Measurements from ENCODE around the gene PHLDA3.

PHLDA3 gene

DNA sequence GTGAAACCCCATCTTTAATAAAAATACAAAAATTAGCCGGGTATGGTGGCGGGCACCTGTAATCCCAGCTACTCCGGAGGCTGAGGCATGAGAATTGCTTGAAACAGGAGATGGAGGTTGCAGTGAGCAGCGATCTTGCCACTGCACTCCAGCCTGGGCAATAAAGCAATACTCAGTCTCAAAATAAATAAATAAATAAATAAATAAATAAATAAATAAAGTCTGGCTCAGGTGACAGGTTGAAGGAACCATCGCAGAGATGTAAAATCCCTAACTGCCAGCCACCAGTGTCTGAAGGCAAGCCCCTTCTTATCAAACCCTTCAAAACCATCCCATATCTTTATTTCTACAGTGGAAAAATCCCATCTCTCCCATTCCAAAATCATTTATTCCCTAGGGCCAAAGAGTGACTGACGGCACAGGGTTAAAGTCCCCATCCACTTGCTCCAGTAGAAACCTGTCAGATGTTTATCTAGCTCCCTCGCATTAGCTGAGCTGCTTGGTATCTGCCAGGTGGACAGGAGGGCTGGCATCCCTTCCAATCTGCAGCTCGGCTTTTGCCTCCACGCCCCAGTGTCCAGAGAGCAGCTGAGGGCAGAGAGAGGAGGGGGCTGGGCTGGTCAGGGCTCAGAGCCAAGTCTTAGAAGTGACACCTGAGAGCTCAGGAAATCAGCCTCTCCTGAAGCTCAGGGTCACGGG is 33.0 kb upstream of the PHLDA3 start:
- H3K4me1 ChIP-seq: peaks cover 3% of the 10 kb centered on the region; the same call in 1 of the 2 replicates
- no peak for DNase-seq

DNA sequence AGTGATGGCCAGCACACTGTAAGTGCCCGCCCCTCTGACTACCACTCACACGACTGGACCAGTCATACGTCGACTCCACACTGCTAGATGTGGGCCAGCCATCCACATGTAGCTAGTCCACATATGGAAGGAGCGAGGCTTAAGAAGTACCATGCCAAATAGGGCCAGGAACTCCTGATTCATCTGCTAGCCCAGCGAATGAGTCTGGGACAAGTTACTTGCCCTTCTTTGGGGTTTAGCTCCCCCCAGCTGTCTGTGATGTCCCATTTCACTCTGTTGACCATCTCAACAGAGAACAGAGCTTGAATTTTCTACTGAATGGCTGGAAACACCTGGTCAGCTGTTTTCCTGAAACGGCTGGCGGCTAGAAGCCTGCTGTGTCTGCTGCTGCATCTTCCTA is 32.2 kb upstream of the PHLDA3 start:
- H3K36me3 ChIP-seq: no peaks in the 10 kb centered on the region
- no peak overlapping the region for H3K4me3 ChIP-seq (ENCODE audit: low read depth, low read length)
- no peaks in the 10 kb centered on the region for H3K9me3 ChIP-seq
- H3K27me3 ChIP-seq: no peaks in the 10 kb centered on the region
- no peak for DNase-seq
- H3K4me1 ChIP-seq: peaks cover 9% of the 10 kb centered on the region
- TF ChIP-seq, protein P1, sequence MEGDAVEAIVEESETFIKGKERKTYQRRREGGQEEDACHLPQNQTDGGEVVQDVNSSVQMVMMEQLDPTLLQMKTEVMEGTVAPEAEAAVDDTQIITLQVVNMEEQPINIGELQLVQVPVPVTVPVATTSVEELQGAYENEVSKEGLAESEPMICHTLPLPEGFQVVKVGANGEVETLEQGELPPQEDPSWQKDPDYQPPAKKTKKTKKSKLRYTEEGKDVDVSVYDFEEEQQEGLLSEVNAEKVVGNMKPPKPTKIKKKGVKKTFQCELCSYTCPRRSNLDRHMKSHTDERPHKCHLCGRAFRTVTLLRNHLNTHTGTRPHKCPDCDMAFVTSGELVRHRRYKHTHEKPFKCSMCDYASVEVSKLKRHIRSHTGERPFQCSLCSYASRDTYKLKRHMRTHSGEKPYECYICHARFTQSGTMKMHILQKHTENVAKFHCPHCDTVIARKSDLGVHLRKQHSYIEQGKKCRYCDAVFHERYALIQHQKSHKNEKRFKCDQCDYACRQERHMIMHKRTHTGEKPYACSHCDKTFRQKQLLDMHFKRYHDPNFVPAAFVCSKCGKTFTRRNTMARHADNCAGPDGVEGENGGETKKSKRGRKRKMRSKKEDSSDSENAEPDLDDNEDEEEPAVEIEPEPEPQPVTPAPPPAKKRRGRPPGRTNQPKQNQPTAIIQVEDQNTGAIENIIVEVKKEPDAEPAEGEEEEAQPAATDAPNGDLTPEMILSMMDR (IDR thresholded peaks at IDR 0.05; ENCODE audit: low read depth, low read length): no peak

More for the DNA sequence above, 33.0 kb upstream of the PHLDA3 start:
- Histone ChIP-seq H3K36me3 (no peaks in the 10 kb centered on the region), H3K27me3 (no peaks in the 10 kb centered on the region), H3K4me3 (ENCODE audit: low read depth, low read length) (no peak overlapping the region), H3K9me3 (no peaks in the 10 kb centered on the region)
- TF ChIP-seq, protein P1 (IDR thresholded peaks at IDR 0.05; ENCODE audit: low read depth, low read length): no peak

DNA sequence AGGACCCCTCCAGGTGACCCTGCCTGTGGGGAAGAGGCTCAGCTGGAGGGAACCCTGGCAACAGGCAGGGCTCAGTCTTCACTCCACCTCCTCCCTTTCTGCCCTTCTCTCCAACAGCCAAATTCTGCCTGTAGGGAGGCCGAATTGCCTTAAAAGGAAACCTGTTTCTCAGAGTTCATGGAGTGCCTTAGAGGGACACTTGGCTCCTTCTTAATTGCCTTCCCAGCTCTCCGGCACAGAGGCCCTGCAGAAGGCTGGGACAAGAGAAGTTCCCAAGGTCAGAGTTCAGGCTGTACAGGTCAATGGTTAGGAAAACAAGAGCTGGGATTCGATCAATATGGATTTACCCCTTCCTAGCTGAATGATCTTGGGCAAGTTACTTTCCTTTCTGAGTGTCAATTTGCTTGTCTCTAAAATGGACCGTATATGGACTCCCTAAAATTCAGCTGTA is 31.7 kb upstream of the PHLDA3 start:
- no peak overlapping the region for H3K4me3 ChIP-seq (ENCODE audit: low read depth, low read length)
- H3K27me3 ChIP-seq: no peaks in the 10 kb centered on the region
- H3K9me3 ChIP-seq: no peaks in the 10 kb centered on the region
- H3K4me1 ChIP-seq: peaks cover 14% of the 10 kb centered on the region
- TF ChIP-seq, protein P1 (IDR thresholded peaks at IDR 0.05; ENCODE audit: low read depth, low read length): no peak
- DNase-seq: no peak
- H3K36me3 ChIP-seq: no peaks in the 10 kb centered on the region

DNA sequence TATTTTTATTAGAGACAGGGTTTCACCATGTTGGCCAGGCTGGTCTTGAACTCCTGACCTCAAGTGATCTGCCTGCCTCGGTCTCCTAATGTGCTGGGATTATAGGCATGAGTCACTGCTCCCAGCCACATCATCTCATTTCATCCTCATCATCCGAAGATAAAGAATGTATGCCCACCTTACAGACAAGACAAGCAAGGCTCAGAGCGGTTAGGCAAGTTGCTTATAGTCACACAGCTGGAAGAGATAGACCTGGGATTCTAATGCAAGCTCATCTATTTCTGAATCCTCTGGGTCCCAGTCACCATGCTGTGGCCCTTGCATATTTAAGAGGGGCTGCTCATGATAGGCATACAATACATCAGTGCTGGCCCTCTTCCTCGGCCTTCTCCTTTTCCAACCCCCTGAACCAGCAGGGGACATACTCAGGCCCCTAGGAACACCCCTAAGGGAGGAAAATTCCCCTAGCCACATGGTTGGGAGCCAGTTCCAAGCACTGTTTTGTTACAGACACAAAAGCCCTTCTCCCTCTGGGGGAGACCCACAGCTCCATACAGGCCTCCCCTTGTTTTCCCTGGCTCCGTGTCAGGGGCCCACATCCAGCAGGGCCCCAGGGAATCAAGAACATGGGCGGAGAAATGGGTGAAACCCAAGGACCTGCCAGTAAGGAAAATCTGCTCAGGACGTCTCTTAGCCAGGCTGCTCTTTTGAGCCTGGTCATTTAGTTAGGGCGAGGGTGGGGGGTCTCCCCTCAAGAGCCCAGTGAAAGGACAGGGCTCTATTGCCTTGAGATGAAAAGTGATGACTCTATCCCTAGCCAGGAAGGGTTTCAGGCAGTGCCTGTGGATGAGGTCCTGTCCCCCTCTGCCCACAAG is 31.0 kb upstream of the PHLDA3 start:
- Histone ChIP-seq H3K4me3 (ENCODE audit: low read depth, low read length) (no peak overlapping the region), H3K36me3 (no peaks in the 10 kb centered on the region), H3K9me3 (no peaks in the 10 kb centered on the region), H3K4me1 (peaks cover 18% of the 10 kb centered on the region), H3K27me3 (no peaks in the 10 kb centered on the region)
- no peak for DNase-seq
- TF ChIP-seq, protein P1 (IDR thresholded peaks at IDR 0.05; ENCODE audit: low read depth, low read length): no peak

DNA sequence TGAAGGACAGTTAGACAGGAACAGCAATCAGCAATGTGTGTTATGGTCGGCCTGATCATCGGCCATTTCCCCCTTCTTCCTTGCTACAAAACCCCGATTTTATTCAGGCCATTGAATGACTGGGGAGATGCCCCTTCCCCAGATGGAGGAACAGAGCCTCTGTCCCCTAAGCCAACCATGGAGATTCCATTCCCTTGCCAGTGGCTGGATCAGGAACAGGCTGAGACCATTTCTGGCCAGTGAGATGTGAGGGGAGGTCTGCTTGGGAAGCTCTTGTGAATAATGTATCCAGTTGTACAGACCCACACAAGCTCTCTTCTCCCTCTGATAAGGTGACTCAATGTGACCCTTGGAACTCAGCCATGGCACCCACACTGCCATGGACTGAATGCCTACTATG is 30.2 kb upstream of the PHLDA3 start:
- no peaks in the 10 kb centered on the region for H3K27me3 ChIP-seq
- TF ChIP-seq, protein P1 (IDR thresholded peaks at IDR 0.05; ENCODE audit: low read depth, low read length): no peak
- no peaks in the 10 kb centered on the region for H3K36me3 ChIP-seq
- H3K9me3 ChIP-seq: no peaks in the 10 kb centered on the region
- no peak overlapping the region for H3K4me3 ChIP-seq (ENCODE audit: low read depth, low read length)
- DNase-seq: no peak
- H3K4me1 ChIP-seq: peaks cover 21% of the 10 kb centered on the region

DNA sequence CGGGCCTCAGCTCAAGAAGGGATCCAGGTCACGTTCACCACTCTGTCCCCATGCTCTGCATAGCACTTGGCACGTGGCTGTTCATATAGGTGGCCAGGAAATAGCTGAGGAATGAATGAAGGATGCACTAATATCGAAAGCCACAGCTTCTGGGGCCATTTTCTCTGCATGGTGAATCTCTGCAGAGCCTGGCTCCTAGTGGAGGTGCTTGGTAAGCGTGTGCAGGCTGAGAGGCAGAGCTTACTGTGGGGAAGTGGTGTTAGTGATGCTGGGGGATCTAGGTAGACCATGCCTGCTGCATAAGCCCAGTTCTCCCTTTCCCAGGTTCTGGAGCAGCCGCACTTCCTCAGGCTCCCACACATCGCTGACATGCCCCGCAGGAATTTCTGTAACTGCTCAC is 29.6 kb upstream of the PHLDA3 start:
- DNase-seq: no peak
- TF ChIP-seq, protein P1 (IDR thresholded peaks at IDR 0.05; ENCODE audit: low read depth, low read length): 0 out of 2 replicates have a peak, but pooled peaks have one; percentile 11
- H3K36me3 ChIP-seq: no peaks in the 10 kb centered on the region
- H3K9me3 ChIP-seq: no peaks in the 10 kb centered on the region
- no peak overlapping the region for H3K4me3 ChIP-seq (ENCODE audit: low read depth, low read length)
- peaks cover 23% of the 10 kb centered on the region for H3K4me1 ChIP-seq
- no peaks in the 10 kb centered on the region for H3K27me3 ChIP-seq

Measured in BE2C (cell line).